ENCODE measurements around the gene BCR.

DNA sequence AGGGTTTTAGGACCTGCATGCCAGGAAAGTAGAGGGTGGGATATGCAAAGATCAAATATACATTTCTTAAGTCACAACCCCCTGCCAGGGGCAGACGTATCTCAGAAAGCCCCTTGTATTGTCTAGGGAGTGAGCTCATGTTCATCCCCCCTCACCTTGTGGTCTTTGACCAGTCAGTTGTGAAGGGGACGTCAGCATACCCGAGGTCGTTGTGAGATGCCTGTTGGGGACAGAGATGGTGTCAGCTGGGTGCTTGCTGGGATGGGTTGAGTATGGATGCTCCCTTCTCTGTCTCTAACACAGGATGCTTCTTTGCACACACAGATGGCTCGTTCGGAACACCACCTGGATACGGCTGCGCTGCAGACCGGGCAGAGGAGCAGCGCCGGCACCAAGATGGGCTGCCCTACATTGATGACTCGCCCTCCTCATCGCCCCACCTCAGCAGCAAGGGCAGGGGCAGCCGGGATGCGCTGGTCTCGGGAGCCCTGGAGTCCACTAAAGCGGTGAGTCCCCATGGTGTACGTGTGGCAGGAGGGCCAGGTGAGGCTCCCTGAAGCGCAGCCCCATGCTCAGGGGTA, 73.3 kb downstream of the BCR start:
- TF ChIP-seq, protein P1, sequence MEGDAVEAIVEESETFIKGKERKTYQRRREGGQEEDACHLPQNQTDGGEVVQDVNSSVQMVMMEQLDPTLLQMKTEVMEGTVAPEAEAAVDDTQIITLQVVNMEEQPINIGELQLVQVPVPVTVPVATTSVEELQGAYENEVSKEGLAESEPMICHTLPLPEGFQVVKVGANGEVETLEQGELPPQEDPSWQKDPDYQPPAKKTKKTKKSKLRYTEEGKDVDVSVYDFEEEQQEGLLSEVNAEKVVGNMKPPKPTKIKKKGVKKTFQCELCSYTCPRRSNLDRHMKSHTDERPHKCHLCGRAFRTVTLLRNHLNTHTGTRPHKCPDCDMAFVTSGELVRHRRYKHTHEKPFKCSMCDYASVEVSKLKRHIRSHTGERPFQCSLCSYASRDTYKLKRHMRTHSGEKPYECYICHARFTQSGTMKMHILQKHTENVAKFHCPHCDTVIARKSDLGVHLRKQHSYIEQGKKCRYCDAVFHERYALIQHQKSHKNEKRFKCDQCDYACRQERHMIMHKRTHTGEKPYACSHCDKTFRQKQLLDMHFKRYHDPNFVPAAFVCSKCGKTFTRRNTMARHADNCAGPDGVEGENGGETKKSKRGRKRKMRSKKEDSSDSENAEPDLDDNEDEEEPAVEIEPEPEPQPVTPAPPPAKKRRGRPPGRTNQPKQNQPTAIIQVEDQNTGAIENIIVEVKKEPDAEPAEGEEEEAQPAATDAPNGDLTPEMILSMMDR (IDR thresholded peaks at IDR 0.05), result no peak
- TF ChIP-seq EP300 (IDR thresholded peaks at IDR 0.05) (no peak), POLR2A (IDR thresholded peaks at IDR 0.05) (no peak), POLR2AphosphoS5 (IDR thresholded peaks at IDR 0.05) (no peak)

All from upper lobe of left lung (tissue), 4 donors.